ENCODE results near the gene CCDC157.
A peak's percentile ranks its signal among the peaks of the same experiment; 100 is the strongest.

CCDC157 gene

GRCh38 chr22:30423959-30424533, 67.2 kb downstream of the CCDC157 start:
- no peaks in the 10 kb centered on the region for H3K9me3 Mint-ChIP-seq
- peak overlapping the region; percentile 98 for H3K4me3 Mint-ChIP-seq
- peak; percentile 99 for DNase-seq
- H3K4me1 Mint-ChIP-seq = peaks cover 64% of the 10 kb centered on the region
- peak overlapping the region; percentile 98 for H3K27ac Mint-ChIP-seq
- H3K27me3 Mint-ChIP-seq = no peaks in the 10 kb centered on the region
- CTCF ChIA-PET = interaction anchor here (0.9 to 6.0 kb wide), 8 partner anchors 10 to 136 kb away, joined by 4 to 81 read pairs (median 10); partner anchors contain the start of gene CASTOR1
- peaks cover 56% of the 10 kb centered on the region for H3K36me3 Mint-ChIP-seq

GRCh38 chr22:30424534-30425326, 67.9 kb downstream of the CCDC157 start:
- DNase-seq = peak; percentile 38
- peaks cover 64% of the 10 kb centered on the region for H3K4me1 Mint-ChIP-seq

GRCh38 chr22:30425327-30425615, 68.5 kb downstream of the CCDC157 start:
- CTCF ChIA-PET = interaction anchor here (0.8 to 6.0 kb wide), 6 partner anchors 9 to 33 kb away, joined by 5 to 81 read pairs (median 10); partner anchors contain the start of gene SEC14L2
- H3K27me3 Mint-ChIP-seq = no peaks in the 10 kb centered on the region
- peak overlapping the region; percentile 95 for H3K27ac Mint-ChIP-seq
- H3K9me3 Mint-ChIP-seq = no peaks in the 10 kb centered on the region
- peak overlapping the region; percentile 98 for H3K4me3 Mint-ChIP-seq
- H3K36me3 Mint-ChIP-seq = peaks cover 54% of the 10 kb centered on the region
- no peak for DNase-seq
- H3K4me1 Mint-ChIP-seq = peaks cover 63% of the 10 kb centered on the region

More at GRCh38 chr22:30424534-30425326, 67.9 kb downstream of the CCDC157 start:
- CTCF ChIA-PET = interaction anchor here (0.7 to 6.0 kb wide), 10 partner anchors 10 to 139 kb away, joined by 3 to 81 read pairs (median 10); partner anchors contain the start of genes CASTOR1 and SEC14L2
- peak overlapping the region; percentile 98 for H3K27ac Mint-ChIP-seq
- no peaks in the 10 kb centered on the region for H3K9me3 Mint-ChIP-seq
- no peaks in the 10 kb centered on the region for H3K27me3 Mint-ChIP-seq
- peaks cover 54% of the 10 kb centered on the region for H3K36me3 Mint-ChIP-seq
- peak overlapping the region; percentile 98 for H3K4me3 Mint-ChIP-seq

GRCh38 chr22:30425616-30426387, 69.0 kb downstream of the CCDC157 start, which contains the start of gene MTFP1:
MTFP1 (plus strand) TSS chr22:30425768; CDS start chr22:30425880, 112 bp downstream.
- Mint-ChIP-seq H3K4me3 (peak within 1 kb of the TSS; percentile 98), H3K36me3 (peaks cover 50% of the 10 kb centered on the region), H3K27ac (peak within 1 kb of the TSS; percentile 98), H3K9me3 (no peaks in the 10 kb centered on the region), H3K27me3 (no peaks in the 10 kb centered on the region), H3K4me1 (peaks cover 59% of the 10 kb centered on the region)
- peak; percentile 64 for DNase-seq
- CTCF ChIA-PET = interaction anchor here (0.8 to 6.0 kb wide), 14 partner anchors 9 to 181 kb away, joined by 3 to 81 read pairs (median 6); partner anchors contain the start of genes SEC14L2 and TCN2

All from activated naive CD4-positive, alpha-beta T cell treated with anti-CD3 and anti-CD28 coated beads, Interleukin-2, amount 10 ng/mL, durations not matched to agents 7 days and 5 days (primary cell).